ENCODE data around the gene ITGB6. TPM values are rescaled to one million over a fixed set of nuclear protein-coding genes. Genes with fewer than 3 reads are reported as not detected.

The ITGB6 gene
- total RNA-seq, 2 donors from 2014 or later: 0.24 TPM; not detected in 1

DNA sequence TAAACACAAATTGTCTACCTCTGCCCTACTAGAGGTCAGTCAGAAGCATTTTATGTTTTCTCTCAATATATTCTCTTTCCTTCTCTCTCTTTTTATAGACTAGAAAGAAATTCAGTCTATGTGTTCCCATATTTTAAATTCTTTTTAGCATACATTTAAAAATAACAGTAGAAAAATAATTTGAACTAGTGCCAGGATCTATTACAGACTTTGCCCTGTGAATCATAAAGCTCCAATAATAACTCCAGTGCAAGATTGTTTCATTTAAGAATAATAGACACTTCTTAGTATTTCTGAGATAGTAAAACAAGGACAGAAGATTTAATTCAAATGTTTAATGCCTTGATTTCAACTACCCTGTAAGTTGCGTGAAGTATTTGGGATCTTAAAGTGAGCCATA is 60.1 kb downstream of the ITGB6 start:
- Histone ChIP-seq H3K9ac (ENCODE audit: extremely low read depth, low read length, poor library complexity, severe bottlenecking) (no peak overlapping the region), H3K36me3 (ENCODE audit: control insufficient read depth, insufficient read depth, low read length) (no peaks in the 10 kb centered on the region), H3K27me3 (ENCODE audit: control insufficient read depth, insufficient read depth, low read length, poor library complexity, severe bottlenecking) (no peaks in the 10 kb centered on the region), H3K9me3 (ENCODE audit: control insufficient read depth, low read length) (no peaks in the 10 kb centered on the region), H3K4me3 (ENCODE audit: low read length) (no peak overlapping the region), H3K27ac (ENCODE audit: low read depth, low read length) (no peak overlapping the region), H3K4me1 (ENCODE audit: control insufficient read depth, insufficient read depth, low read length) (no peaks in the 10 kb centered on the region)
- no peaks in the 10 kb centered on the region for H3K9me3 Mint-ChIP-seq
- no peaks in the 10 kb centered on the region for H3K36me3 Mint-ChIP-seq (ENCODE audit: low read depth)
- no peaks in the 10 kb centered on the region for H3K4me1 Mint-ChIP-seq
- H3K27me3 Mint-ChIP-seq (ENCODE audit: insufficient read depth): no peaks in the 10 kb centered on the region
- WGBS, 2 experiments (ENCODE audit: insufficient coverage in 1 of 2, insufficient read length in 1 of 2): 93 to 100% methylated on average over 1 of the region's 1 CpG
- no peak overlapping the region for H3K4me3 Mint-ChIP-seq
- no peak for TF ChIP-seq CTCF (conservative IDR thresholded peaks at IDR 0.05)
- H3K27ac Mint-ChIP-seq: no peak overlapping the region
- DNase-seq: no peak

DNA sequence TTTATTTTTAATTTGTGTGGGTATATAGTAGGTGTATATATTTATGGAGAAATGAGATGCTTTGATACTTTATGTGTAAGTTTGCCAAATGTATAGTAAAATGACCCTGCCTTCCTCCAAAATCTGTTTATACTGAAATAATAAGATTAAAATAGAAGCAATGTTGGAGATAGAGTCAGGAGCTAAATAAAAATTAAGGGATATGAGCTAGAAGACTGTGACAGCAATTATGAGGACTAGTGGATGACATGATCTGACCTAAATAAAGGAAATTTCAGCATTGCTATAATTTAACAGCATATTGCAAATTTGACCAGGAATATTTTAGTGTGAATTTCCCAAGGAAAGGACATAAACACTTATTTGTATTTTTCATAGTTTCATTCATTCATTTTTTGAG is 60.7 kb downstream of the ITGB6 start:
- Histone ChIP-seq H3K4me3 (ENCODE audit: low read length) (no peak overlapping the region), H3K9ac (ENCODE audit: extremely low read depth, low read length, poor library complexity, severe bottlenecking) (no peak overlapping the region), H3K27ac (ENCODE audit: low read depth, low read length) (no peak overlapping the region), H3K9me3 (ENCODE audit: control insufficient read depth, low read length) (no peaks in the 10 kb centered on the region), H3K4me1 (ENCODE audit: control insufficient read depth, insufficient read depth, low read length) (no peaks in the 10 kb centered on the region), H3K36me3 (ENCODE audit: control insufficient read depth, insufficient read depth, low read length) (no peaks in the 10 kb centered on the region), H3K27me3 (ENCODE audit: control insufficient read depth, insufficient read depth, low read length, poor library complexity, severe bottlenecking) (no peaks in the 10 kb centered on the region)
- Mint-ChIP-seq H3K27ac (no peak overlapping the region), H3K4me3 (no peak overlapping the region), H3K27me3 (ENCODE audit: insufficient read depth) (no peaks in the 10 kb centered on the region), H3K36me3 (ENCODE audit: low read depth) (no peaks in the 10 kb centered on the region), H3K9me3 (no peaks in the 10 kb centered on the region), H3K4me1 (no peaks in the 10 kb centered on the region)
- TF ChIP-seq CTCF (conservative IDR thresholded peaks at IDR 0.05): no peak
- no peak for DNase-seq

GRCh38 chr2:160138406-160138805 is 61.7 kb downstream of the ITGB6 start:
- Histone ChIP-seq H3K27me3 (ENCODE audit: control insufficient read depth, insufficient read depth, low read length, poor library complexity, severe bottlenecking) (no peaks in the 10 kb centered on the region), H3K9ac (ENCODE audit: extremely low read depth, low read length, poor library complexity, severe bottlenecking) (no peak overlapping the region), H3K9me3 (ENCODE audit: control insufficient read depth, low read length) (no peaks in the 10 kb centered on the region), H3K36me3 (ENCODE audit: control insufficient read depth, insufficient read depth, low read length) (no peaks in the 10 kb centered on the region), H3K4me3 (ENCODE audit: low read length) (no peak overlapping the region), H3K27ac (ENCODE audit: low read depth, low read length) (no peak overlapping the region), H3K4me1 (ENCODE audit: control insufficient read depth, insufficient read depth, low read length) (no peaks in the 10 kb centered on the region)
- no peak overlapping the region for H3K4me3 Mint-ChIP-seq
- WGBS, 2 experiments (ENCODE audit: insufficient coverage in 1 of 2, insufficient read length in 1 of 2): 98% methylated on average over 1 of the region's 1 CpG; no CpG with 5 or more reads in 1 of the 2 experiments
- no peak for TF ChIP-seq CTCF (conservative IDR thresholded peaks at IDR 0.05)
- DNase-seq: no peak
- H3K27ac Mint-ChIP-seq: no peak overlapping the region
- no peaks in the 10 kb centered on the region for H3K36me3 Mint-ChIP-seq (ENCODE audit: low read depth)
- no peaks in the 10 kb centered on the region for H3K4me1 Mint-ChIP-seq
- H3K9me3 Mint-ChIP-seq: no peaks in the 10 kb centered on the region
- H3K27me3 Mint-ChIP-seq (ENCODE audit: insufficient read depth): no peaks in the 10 kb centered on the region
